ENCODE measurements around the gene RNF32.

The RNF32 gene

GRCh38 chr7:156606691-156607331 lies 33.8 kb upstream of the RNF32 start:
- no peak overlapping the region for H3K4me3 ChIP-seq (ENCODE audit: low read length)
- no peak overlapping the region for H3K9ac ChIP-seq (ENCODE audit: low read depth, low read length)
- no peaks in the 10 kb centered on the region for H3K9me3 ChIP-seq (ENCODE audit: insufficient read depth, low read depth, low read length)
- no peak overlapping the region for H3K27ac ChIP-seq (ENCODE audit: low read depth, low read length)
- WGBS: 92% methylated on average over 13 of the region's 14 CpGs
- no peaks in the 10 kb centered on the region for H3K36me3 ChIP-seq (ENCODE audit: insufficient read depth, low read length)
- peaks cover 20% of the 10 kb centered on the region; the same call in 1 of the 2 replicates for H3K4me1 ChIP-seq (ENCODE audit: insufficient read depth, low read length)
- H3K27me3 ChIP-seq (ENCODE audit: insufficient read depth, low read length): no peaks in the 10 kb centered on the region

DNA sequence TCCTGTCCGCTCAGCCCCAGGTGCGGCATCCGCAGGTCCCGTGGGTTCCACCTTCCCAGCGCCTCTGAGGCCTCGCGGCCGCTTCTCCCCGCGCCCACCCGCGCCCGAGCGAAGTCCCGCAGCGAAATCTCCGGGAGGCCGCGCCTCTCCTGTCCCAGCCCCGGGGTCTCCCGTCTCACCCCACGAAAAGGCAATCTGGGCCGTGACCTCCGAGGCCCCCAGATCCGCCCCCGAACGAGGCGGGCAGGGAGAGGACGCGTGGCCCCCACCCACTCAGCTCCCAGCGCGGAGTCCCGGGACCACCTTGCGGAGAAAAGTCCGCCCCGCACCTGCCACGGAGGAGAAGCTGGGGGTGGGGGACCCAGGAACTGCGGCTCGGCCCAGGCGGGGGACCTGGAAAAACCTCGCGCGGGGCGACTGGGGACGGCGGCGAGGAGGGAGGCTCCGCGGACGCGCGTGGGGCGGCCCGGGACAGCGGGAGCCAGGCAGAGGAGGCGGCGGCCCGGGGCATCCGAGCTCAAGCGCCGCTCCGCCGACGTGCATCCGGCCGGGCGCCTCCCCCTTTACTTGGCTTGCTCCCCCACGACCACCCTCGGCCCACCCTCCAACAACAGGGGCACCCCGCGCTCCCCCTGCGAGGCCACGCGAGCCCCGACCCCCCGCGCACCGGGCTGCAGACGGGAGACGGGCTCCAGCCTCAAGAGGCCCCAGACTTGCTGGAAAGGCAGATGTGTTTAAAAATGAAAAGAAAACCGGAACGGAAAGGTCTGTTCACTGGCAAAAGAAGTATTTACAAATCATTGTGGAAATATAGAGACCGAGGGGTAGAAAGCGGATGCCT lies 33.0 kb upstream of the RNF32 start:
- no peaks in the 10 kb centered on the region for H3K36me3 ChIP-seq (ENCODE audit: insufficient read depth, low read length)
- no peak overlapping the region for H3K4me3 ChIP-seq (ENCODE audit: low read length)
- no peak overlapping the region for H3K9ac ChIP-seq (ENCODE audit: low read depth, low read length)
- 94% methylated on average over 84 of the region's 84 CpGs for WGBS
- H3K4me1 ChIP-seq (ENCODE audit: insufficient read depth, low read length): peaks cover 14% of the 10 kb centered on the region; the same call in 1 of the 2 replicates
- no peak overlapping the region for H3K27ac ChIP-seq (ENCODE audit: low read depth, low read length)
- no peaks in the 10 kb centered on the region for H3K9me3 ChIP-seq (ENCODE audit: insufficient read depth, low read depth, low read length)
- H3K27me3 ChIP-seq (ENCODE audit: insufficient read depth, low read length): no peaks in the 10 kb centered on the region

- H3K9ac ChIP-seq (ENCODE audit: low read depth, low read length): no peak overlapping the region
- H3K27me3 ChIP-seq (ENCODE audit: insufficient read depth, low read length): no peaks in the 10 kb centered on the region
- WGBS: 93% methylated on average over 17 of the region's 17 CpGs
- peaks cover 8% of the 10 kb centered on the region; the same call in 1 of the 2 replicates for H3K4me1 ChIP-seq (ENCODE audit: insufficient read depth, low read length)
- no peaks in the 10 kb centered on the region for H3K36me3 ChIP-seq (ENCODE audit: insufficient read depth, low read length)
- no peaks in the 10 kb centered on the region for H3K9me3 ChIP-seq (ENCODE audit: insufficient read depth, low read depth, low read length)
- no peak overlapping the region for H3K27ac ChIP-seq (ENCODE audit: low read depth, low read length)
- H3K4me3 ChIP-seq (ENCODE audit: low read length): no peak overlapping the region
Measured at GRCh38 chr7:156608173-156608478, 32.4 kb upstream of the RNF32 start.

- WGBS: 90% methylated on average over 7 of the region's 7 CpGs
Measured at GRCh38 chr7:156609010-156609877, 31.3 kb upstream of the RNF32 start.

GRCh38 chr7:156610130-156610529 lies 30.4 kb upstream of the RNF32 start:
- Histone ChIP-seq H3K4me3 (ENCODE audit: low read length) (no peak overlapping the region), H3K9me3 (ENCODE audit: insufficient read depth, low read depth, low read length) (no peaks in the 10 kb centered on the region)
- WGBS: 88% methylated on average over 11 of the region's 11 CpGs

More at GRCh38 chr7:156609010-156609877, 31.3 kb upstream of the RNF32 start:
- Histone ChIP-seq H3K9me3 (ENCODE audit: insufficient read depth, low read depth, low read length) (no peaks in the 10 kb centered on the region), H3K27me3 (ENCODE audit: insufficient read depth, low read length) (no peaks in the 10 kb centered on the region), H3K4me3 (ENCODE audit: low read length) (no peak overlapping the region), H3K4me1 (ENCODE audit: insufficient read depth, low read length) (peaks cover under 1% of the 10 kb centered on the region; the same call in 1 of the 2 replicates), H3K9ac (ENCODE audit: low read depth, low read length) (no peak overlapping the region), H3K27ac (ENCODE audit: low read depth, low read length) (no peak overlapping the region), H3K36me3 (ENCODE audit: insufficient read depth, low read length) (no peaks in the 10 kb centered on the region)

DNA sequence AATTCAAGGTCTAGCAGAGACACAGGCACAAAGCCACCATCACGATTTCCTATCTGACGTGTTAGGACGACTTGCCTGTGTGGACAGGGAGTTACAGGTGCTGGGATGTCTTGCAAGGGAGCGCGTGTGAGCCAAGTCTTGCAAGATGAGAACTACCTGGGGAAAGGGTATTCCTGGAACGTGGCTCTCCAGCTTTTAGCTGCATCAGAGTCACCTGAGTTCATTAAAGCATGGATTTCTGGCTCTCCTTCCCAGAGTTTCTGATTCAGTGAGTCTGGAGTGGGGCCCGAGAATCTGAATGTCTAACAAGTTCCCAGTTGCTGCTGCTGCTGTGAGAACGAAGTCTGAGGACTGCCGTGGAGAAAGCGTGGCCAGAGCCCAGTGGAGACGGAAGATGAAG lies 30.0 kb upstream of the RNF32 start:
- no peaks in the 10 kb centered on the region for H3K4me1 ChIP-seq (ENCODE audit: insufficient read depth, low read length)
- 83% methylated on average over 11 of the region's 11 CpGs for WGBS
- H3K27ac ChIP-seq (ENCODE audit: low read depth, low read length): no peak overlapping the region
- no peak overlapping the region for H3K4me3 ChIP-seq (ENCODE audit: low read length)
- H3K27me3 ChIP-seq (ENCODE audit: insufficient read depth, low read length): peaks cover 5% of the 10 kb centered on the region
- H3K9me3 ChIP-seq (ENCODE audit: insufficient read depth, low read depth, low read length): no peaks in the 10 kb centered on the region
- H3K9ac ChIP-seq (ENCODE audit: low read depth, low read length): no peak overlapping the region
- no peaks in the 10 kb centered on the region for H3K36me3 ChIP-seq (ENCODE audit: insufficient read depth, low read length)

More at GRCh38 chr7:156610130-156610529, 30.4 kb upstream of the RNF32 start:
- peaks cover under 1% of the 10 kb centered on the region; the same call in 1 of the 2 replicates for H3K27me3 ChIP-seq (ENCODE audit: insufficient read depth, low read length)
- H3K36me3 ChIP-seq (ENCODE audit: insufficient read depth, low read length): no peaks in the 10 kb centered on the region
- H3K9ac ChIP-seq (ENCODE audit: low read depth, low read length): no peak overlapping the region
- no peaks in the 10 kb centered on the region for H3K4me1 ChIP-seq (ENCODE audit: insufficient read depth, low read length)
- no peak overlapping the region for H3K27ac ChIP-seq (ENCODE audit: low read depth, low read length)

- Histone ChIP-seq H3K36me3 (ENCODE audit: insufficient read depth, low read length) (no peaks in the 10 kb centered on the region), H3K4me3 (ENCODE audit: low read length) (no peak overlapping the region), H3K27ac (ENCODE audit: low read depth, low read length) (no peak overlapping the region), H3K27me3 (ENCODE audit: insufficient read depth, low read length) (peaks cover 12% of the 10 kb centered on the region), H3K9ac (ENCODE audit: low read depth, low read length) (no peak overlapping the region), H3K4me1 (ENCODE audit: insufficient read depth, low read length) (peaks cover 5% of the 10 kb centered on the region; the same call in 1 of the 2 replicates), H3K9me3 (ENCODE audit: insufficient read depth, low read depth, low read length) (no peaks in the 10 kb centered on the region)
- 86% methylated on average over 17 of the region's 17 CpGs for WGBS
Measured at GRCh38 chr7:156611014-156612010, 29.3 kb upstream of the RNF32 start.

- peaks cover 5% of the 10 kb centered on the region; the same call in 1 of the 2 replicates for H3K4me1 ChIP-seq (ENCODE audit: insufficient read depth, low read length)
- WGBS: 95% methylated on average over 10 of the region's 10 CpGs
- H3K4me3 ChIP-seq (ENCODE audit: low read length): no peak overlapping the region
- H3K27ac ChIP-seq (ENCODE audit: low read depth, low read length): no peak overlapping the region
- H3K27me3 ChIP-seq (ENCODE audit: insufficient read depth, low read length): peaks cover 26% of the 10 kb centered on the region
- no peak overlapping the region for H3K9ac ChIP-seq (ENCODE audit: low read depth, low read length)
- no peaks in the 10 kb centered on the region for H3K9me3 ChIP-seq (ENCODE audit: insufficient read depth, low read depth, low read length)
- no peaks in the 10 kb centered on the region for H3K36me3 ChIP-seq (ENCODE audit: insufficient read depth, low read length)
Measured at GRCh38 chr7:156612930-156613329, 27.6 kb upstream of the RNF32 start.

DNA sequence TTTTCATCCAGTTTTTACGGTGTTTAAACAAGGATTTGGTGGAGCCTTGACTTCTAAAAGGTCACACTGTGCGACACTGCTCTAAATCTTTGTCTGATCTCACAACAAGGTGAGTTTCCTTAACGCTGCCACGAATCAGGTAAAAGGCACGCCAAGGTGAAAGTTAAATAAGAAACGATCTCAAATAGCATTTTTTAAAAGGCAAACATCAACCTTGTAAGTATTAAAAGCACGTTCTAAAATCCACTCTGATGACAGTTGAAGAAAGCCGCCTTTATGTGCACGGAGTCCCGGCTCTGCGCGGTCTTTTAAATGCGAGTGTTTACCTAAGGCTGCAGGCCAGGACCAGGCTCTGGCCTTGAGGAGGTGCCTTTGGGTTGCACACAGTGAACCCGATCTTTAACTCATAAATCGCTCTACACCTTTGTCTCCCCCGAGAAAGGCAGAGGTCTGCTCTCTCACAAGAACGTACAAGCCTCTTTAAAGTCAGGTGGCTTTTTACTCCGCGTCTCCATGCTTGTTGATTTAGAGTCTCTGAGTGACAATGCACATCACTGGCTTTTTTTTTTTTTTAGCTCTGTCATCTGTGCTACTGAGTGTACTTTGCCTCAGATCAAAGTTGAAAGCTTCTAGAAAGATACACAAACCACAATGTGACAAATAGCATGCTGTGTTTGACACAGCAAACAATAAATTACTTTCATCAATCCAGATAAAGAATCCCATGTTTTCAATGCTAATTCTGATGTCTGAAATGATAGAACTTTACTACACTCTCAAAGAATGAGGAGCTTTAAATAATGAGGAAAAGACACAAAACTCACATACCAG lies 25.9 kb upstream of the RNF32 start:
- Histone ChIP-seq H3K36me3 (ENCODE audit: insufficient read depth, low read length) (no peaks in the 10 kb centered on the region), H3K9me3 (ENCODE audit: insufficient read depth, low read depth, low read length) (no peaks in the 10 kb centered on the region), H3K9ac (ENCODE audit: low read depth, low read length) (no peak overlapping the region), H3K4me3 (ENCODE audit: low read length) (no peak overlapping the region), H3K4me1 (ENCODE audit: insufficient read depth, low read length) (peaks cover 16% of the 10 kb centered on the region), H3K27ac (ENCODE audit: low read depth, low read length) (no peak overlapping the region), H3K27me3 (ENCODE audit: insufficient read depth, low read length) (peaks cover 29% of the 10 kb centered on the region)
- 91% methylated on average over 19 of the region's 19 CpGs for WGBS
